NT2/D1 (cell line): Measurements from ENCODE around the gene PRKCQ.

Experiments used
- SUZ12 ChIP-seq: IDR thresholded peaks from 2 replicates; pipeline ENCODE4 v1.6.1; 2011; ENCODE audit not compliant: insufficient read length, insufficient read depth; ENCODE audit errors: extremely low read depth
- YY1 ChIP-seq: IDR thresholded peaks from 2 replicates; pipeline ENCODE4 v1.6.1; 2011; ENCODE audit not compliant: insufficient read length, insufficient read depth
- ZNF274 ChIP-seq: IDR thresholded peaks from 2 replicates; pipeline ENCODE4 v1.6.1; 2011; ENCODE audit warnings: mild to moderate bottlenecking, low read depth, low read length

DNA sequence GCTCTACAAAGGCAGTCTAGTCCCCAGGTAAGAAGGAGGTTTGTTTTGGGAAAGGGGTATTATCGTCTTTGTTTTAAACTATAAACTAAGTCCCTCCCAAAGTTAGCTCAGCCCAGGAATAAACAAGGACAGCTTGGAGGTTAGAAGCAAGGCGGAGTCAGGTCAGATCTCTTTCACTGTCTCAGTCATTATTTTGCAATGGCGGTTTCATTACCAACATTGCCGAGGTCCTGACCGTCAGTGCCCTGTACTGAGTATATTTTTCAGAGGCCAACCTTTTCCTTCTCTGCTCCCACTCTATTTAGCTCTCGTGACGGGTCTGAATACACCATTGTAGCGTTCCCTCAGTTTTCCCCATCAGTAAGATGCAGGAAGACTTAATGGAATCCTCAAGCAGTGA lies 184.5 kb downstream of the PRKCQ start:
- TF ChIP-seq ZNF274 (no peak), SUZ12 (no peak), YY1 (no peak)
